Nephron (organoid): ENCODE measurements around the gene SNAP23.

Experiments
- H3K27ac Mint-ChIP-seq, 3 experiments: 2 replicates each; pipeline ENCODE4 v1.8.0; 2020; ENCODE audit warnings: mixed read lengths in 3 of 3, mild to moderate bottlenecking in 2 of 3, moderate library complexity in 1 of 3
- H3K27me3 Mint-ChIP-seq: 2 replicates; pipeline ENCODE4 v1.8.0; 2021; ENCODE audit warnings: low read depth, mild to moderate bottlenecking, moderate library complexity, mixed read lengths
- H3K36me3 Mint-ChIP-seq: 2 replicates; pipeline ENCODE4 v1.8.0; 2020; ENCODE audit warnings: low read depth, mixed read lengths
- H3K4me1 Mint-ChIP-seq: 2 replicates; pipeline ENCODE4 v1.8.0; 2020; ENCODE audit warnings: mixed read lengths
- H3K4me3 Mint-ChIP-seq, 3 experiments: 2 replicates each; pipeline ENCODE4 v1.8.0; 2020; ENCODE audit warnings: mild to moderate bottlenecking in 3 of 3, mixed read lengths in 3 of 3, moderate library complexity in 2 of 3
- H3K9me3 Mint-ChIP-seq: 2 replicates; pipeline ENCODE4 v1.8.0; 2020; ENCODE audit warnings: mixed read lengths
- TF ChIP-seq, protein P1 (sequence below), 3 experiments: fragments of 200-600 bp; sonication (generic); IDR thresholded peaks; one replicate each; pipeline ENCODE4 v1.5.0; 2021; ENCODE audit warnings: antibody characterized with exemption in 3 of 3; ENCODE audit not compliant: unreplicated experiment in 3 of 3

SNAP23 gene

DNA sequence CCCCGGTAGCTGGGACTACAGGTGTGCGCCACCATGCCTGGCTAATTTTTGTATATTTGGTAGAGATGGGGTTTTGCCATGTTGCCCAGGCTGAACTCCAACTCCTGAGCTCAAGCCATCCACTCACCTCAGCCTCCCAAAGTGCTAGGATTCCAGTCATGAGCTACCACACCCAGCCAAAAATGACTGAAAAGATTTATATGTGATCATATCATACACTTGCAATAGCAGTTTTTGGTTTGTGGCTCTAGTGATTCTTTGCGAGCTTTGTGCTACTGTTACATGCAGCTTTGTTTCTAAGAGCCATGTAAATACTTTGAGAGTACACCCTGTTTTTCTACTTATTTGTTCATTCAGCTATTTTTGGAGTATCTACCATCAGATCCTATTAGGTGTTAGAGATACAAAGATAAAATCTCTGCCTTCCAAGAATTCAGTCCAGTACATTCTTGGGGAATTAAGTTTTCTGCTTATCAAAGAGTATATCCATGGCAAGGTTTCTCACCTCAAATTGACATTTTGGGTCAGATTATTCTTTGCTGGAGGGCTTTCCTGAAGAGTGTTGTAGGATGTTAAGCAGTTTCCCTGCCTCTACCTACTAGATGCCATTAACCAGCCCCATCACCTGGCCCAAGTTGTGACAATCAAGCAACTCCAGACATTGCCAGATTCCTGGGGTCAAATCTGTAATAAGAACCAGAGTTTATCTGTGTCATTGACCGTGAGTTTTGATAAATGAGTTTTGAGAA lies 15.0 kb downstream of the SNAP23 start:
- Mint-ChIP-seq H3K36me3 (peaks cover 27% of the 10 kb centered on the region), H3K9me3 (no peaks in the 10 kb centered on the region), H3K27ac (no peak overlapping the region), H3K4me3 (no peak overlapping the region), H3K27me3 (no peaks in the 10 kb centered on the region), H3K4me1 (peaks cover 12% of the 10 kb centered on the region)
- TF ChIP-seq, protein P1, sequence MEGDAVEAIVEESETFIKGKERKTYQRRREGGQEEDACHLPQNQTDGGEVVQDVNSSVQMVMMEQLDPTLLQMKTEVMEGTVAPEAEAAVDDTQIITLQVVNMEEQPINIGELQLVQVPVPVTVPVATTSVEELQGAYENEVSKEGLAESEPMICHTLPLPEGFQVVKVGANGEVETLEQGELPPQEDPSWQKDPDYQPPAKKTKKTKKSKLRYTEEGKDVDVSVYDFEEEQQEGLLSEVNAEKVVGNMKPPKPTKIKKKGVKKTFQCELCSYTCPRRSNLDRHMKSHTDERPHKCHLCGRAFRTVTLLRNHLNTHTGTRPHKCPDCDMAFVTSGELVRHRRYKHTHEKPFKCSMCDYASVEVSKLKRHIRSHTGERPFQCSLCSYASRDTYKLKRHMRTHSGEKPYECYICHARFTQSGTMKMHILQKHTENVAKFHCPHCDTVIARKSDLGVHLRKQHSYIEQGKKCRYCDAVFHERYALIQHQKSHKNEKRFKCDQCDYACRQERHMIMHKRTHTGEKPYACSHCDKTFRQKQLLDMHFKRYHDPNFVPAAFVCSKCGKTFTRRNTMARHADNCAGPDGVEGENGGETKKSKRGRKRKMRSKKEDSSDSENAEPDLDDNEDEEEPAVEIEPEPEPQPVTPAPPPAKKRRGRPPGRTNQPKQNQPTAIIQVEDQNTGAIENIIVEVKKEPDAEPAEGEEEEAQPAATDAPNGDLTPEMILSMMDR (IDR thresholded peaks at IDR 0.05; ENCODE audit: unreplicated experiment in 3 of 3), result no peak

DNA sequence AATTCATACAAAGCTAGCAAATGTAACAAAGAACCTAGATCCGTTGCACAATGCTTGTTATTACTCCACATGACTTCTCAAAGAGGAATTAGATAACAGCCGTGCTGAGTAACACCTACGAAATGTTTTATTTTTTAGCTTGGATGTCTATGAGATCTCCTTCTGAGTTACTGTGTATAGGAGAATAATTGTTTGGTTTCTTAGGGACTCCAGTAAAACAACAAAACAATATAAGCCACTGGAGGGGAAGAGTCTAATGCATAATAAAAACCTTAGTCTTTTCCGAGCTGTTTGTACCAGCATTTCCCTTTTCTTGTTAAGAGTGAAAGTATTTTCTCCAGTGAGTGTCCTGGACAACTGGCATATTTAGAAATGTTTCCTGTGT lies 15.6 kb downstream of the SNAP23 start:
- peaks cover 32% of the 10 kb centered on the region for H3K36me3 Mint-ChIP-seq
- TF ChIP-seq, protein P1 (IDR thresholded peaks at IDR 0.05; ENCODE audit: unreplicated experiment in 3 of 3), result no peak

DNA sequence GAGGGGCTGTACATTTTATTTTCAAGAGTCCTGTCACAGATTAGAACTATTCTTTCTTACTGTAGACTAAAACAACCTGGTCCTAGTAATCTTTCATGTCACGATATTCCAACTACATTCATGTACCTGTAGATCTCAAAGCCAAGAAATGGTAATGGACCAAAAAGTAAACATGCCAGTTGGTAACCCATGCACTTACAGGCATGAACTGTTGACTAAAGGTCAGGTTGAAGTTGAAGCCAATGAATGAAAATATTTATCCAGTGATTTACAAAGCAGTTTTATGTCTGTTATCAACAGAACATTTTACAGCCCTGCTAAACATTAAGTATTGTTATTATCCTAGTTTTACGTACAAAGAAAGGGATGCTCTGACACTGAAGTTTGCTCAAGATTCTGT lies 27.9 kb downstream of the SNAP23 start:
- H3K4me1 Mint-ChIP-seq, result no peaks in the 10 kb centered on the region
- H3K27me3 Mint-ChIP-seq, result no peaks in the 10 kb centered on the region
- H3K9me3 Mint-ChIP-seq, result no peaks in the 10 kb centered on the region
- H3K4me3 Mint-ChIP-seq, result no peak overlapping the region
- TF ChIP-seq, protein P1 (IDR thresholded peaks at IDR 0.05; ENCODE audit: unreplicated experiment in 3 of 3), result no peak
- no peak overlapping the region for H3K27ac Mint-ChIP-seq
- peaks cover 35% of the 10 kb centered on the region for H3K36me3 Mint-ChIP-seq

More for the DNA sequence above, 15.6 kb downstream of the SNAP23 start:
- no peaks in the 10 kb centered on the region for H3K9me3 Mint-ChIP-seq
- H3K4me1 Mint-ChIP-seq, result peaks cover 12% of the 10 kb centered on the region
- no peak overlapping the region for H3K27ac Mint-ChIP-seq
- no peaks in the 10 kb centered on the region for H3K27me3 Mint-ChIP-seq
- H3K4me3 Mint-ChIP-seq, result no peak overlapping the region

DNA sequence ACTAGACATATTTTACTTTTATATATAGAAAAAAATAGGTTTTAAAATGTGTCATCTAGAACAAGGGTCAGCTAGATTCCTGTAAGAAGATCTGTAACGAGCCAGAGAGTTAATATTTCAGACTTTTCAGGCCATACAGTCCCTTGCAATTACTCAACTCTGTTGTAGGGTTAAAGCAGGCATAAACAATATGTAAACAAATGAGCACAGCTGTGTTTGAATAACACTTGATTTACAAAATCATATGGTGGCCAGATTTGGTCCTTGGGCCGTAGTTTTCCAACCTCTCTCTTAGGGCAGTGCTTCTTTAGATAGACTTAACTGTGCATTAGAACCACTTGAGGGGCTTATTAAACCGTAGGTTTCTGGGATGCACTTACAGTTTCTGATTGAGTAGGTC lies 33.5 kb downstream of the SNAP23 start:
- Mint-ChIP-seq H3K4me1 (no peaks in the 10 kb centered on the region), H3K27me3 (no peaks in the 10 kb centered on the region), H3K4me3 (no peak overlapping the region), H3K36me3 (peaks cover 46% of the 10 kb centered on the region), H3K27ac (no peak overlapping the region), H3K9me3 (no peaks in the 10 kb centered on the region)
- TF ChIP-seq, protein P1 (IDR thresholded peaks at IDR 0.05; ENCODE audit: unreplicated experiment in 3 of 3), result no peak

DNA sequence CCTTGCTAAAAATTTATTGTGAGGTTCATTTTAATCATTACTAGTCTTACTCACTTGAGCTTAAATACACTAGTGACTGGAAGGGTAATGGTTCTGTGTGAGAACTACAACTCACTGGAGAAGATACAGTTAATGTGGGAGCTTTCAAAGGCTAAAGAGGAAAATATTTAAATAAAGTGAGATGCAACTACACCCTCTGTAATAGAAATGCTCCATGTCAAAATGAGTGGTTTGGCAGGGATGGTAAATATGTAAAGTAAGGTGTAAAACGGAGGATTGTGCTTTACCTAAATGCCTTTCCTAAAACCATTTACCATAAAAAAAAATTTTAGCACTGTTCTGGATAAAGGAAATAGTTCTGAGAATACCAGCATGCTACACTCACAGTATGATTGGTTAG lies 37.8 kb downstream of the SNAP23 start:
- Mint-ChIP-seq H3K27me3 (no peaks in the 10 kb centered on the region), H3K27ac (no peak overlapping the region), H3K4me1 (no peaks in the 10 kb centered on the region), H3K4me3 (no peak overlapping the region), H3K9me3 (no peaks in the 10 kb centered on the region), H3K36me3 (peaks cover 57% of the 10 kb centered on the region)
- TF ChIP-seq, protein P1 (IDR thresholded peaks at IDR 0.05; ENCODE audit: unreplicated experiment in 3 of 3), result no peak
